WERI-Rb-1 (cell line): Measurements from ENCODE around the gene FLYWCH1.

ENCODE experiments used
- DNase-seq: peaks from one replicate; pipeline ENCODE4 v3.0.0-alpha.2; 2020
- H3K27ac ChIP-seq: fragments of 250-450 bp; sonication (Bioruptor Pico); 2 replicates; pipeline ENCODE4 v1.5.1; 2020; ENCODE audit warnings: mild to moderate bottlenecking, moderate library complexity
- H3K27me3 ChIP-seq: fragments of 250-450 bp; sonication (Bioruptor Pico); 2 replicates; pipeline ENCODE4 v1.5.1; 2021; ENCODE audit warnings: mild to moderate bottlenecking, low read depth, moderate library complexity; ENCODE audit not compliant: insufficient read depth, severe bottlenecking
- H3K36me3 ChIP-seq: fragments of 250-450 bp; sonication (Bioruptor Pico); 2 replicates; pipeline ENCODE4 v1.5.1; 2020; ENCODE audit warnings: mild to moderate bottlenecking, moderate library complexity
- H3K4me3 ChIP-seq: 2 replicates; pipeline ENCODE4 v1.5.1; 2011; ENCODE audit warnings: low read depth, mild to moderate bottlenecking, control low read depth, low read length
- H3K9me3 ChIP-seq: fragments of 250-450 bp; sonication (Bioruptor Pico); 2 replicates; pipeline ENCODE4 v1.5.1; 2021; ENCODE audit warnings: mild to moderate bottlenecking, moderate library complexity; ENCODE audit not compliant: severe bottlenecking
- TF ChIP-seq, protein P1 (sequence below): IDR thresholded peaks from 2 replicates; pipeline ENCODE4 v1.5.1; 2011; ENCODE audit warnings: low read depth, mild to moderate bottlenecking, control low read depth, inconsistent platforms, low read length

The FLYWCH1 gene

DNA sequence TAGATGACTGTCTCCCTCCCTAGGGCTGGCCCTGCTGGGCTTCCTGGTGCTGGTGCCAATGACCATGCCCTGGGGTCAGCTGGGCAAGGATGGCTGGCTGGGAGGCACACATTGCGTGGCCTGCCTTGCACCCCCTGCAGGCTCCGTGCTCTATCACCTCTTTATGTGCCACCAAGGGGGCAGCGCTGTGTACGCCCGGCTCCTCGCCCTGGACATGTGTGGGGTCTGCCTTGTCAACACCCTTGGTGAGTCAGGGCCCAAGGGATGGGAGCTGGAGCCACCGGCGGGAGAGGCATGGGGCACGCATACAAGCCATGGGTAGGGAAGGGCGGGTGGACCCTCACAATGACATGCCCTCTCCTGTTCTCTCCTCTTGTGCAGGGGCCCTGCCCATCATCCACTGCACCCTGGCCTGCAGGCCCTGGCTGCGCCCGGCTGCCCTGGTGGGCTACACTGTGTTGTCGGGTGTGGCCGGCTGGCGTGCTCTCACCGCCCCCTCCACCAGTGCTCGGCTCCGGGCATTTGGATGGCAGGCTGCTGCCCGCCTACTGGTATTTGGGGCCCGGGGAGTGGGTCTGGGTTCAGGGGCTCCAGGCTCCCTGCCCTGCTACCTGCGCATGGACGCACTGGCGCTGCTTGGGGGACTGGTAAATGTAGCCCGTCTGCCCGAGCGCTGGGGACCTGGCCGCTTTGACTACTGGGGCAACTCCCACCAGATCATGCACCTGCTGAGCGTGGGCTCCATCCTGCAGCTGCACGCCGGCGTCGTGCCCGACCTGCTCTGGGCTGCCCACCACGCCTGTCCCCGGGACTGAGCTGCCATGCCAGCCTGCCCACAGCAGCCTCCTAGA is 59.6 kb downstream of the FLYWCH1 start:
- Histone ChIP-seq H3K36me3 (peaks cover 86% of the 10 kb centered on the region), H3K4me3 (peak overlapping the region; percentile 66), H3K9me3 (peaks cover 3% of the 10 kb centered on the region), H3K27me3 (no peaks in the 10 kb centered on the region), H3K27ac (peak overlapping the region; percentile 9)
- TF ChIP-seq, protein P1, sequence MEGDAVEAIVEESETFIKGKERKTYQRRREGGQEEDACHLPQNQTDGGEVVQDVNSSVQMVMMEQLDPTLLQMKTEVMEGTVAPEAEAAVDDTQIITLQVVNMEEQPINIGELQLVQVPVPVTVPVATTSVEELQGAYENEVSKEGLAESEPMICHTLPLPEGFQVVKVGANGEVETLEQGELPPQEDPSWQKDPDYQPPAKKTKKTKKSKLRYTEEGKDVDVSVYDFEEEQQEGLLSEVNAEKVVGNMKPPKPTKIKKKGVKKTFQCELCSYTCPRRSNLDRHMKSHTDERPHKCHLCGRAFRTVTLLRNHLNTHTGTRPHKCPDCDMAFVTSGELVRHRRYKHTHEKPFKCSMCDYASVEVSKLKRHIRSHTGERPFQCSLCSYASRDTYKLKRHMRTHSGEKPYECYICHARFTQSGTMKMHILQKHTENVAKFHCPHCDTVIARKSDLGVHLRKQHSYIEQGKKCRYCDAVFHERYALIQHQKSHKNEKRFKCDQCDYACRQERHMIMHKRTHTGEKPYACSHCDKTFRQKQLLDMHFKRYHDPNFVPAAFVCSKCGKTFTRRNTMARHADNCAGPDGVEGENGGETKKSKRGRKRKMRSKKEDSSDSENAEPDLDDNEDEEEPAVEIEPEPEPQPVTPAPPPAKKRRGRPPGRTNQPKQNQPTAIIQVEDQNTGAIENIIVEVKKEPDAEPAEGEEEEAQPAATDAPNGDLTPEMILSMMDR = 0 out of 2 replicates have a peak, but pooled peaks have one; percentile 5
- no peak for DNase-seq

DNA sequence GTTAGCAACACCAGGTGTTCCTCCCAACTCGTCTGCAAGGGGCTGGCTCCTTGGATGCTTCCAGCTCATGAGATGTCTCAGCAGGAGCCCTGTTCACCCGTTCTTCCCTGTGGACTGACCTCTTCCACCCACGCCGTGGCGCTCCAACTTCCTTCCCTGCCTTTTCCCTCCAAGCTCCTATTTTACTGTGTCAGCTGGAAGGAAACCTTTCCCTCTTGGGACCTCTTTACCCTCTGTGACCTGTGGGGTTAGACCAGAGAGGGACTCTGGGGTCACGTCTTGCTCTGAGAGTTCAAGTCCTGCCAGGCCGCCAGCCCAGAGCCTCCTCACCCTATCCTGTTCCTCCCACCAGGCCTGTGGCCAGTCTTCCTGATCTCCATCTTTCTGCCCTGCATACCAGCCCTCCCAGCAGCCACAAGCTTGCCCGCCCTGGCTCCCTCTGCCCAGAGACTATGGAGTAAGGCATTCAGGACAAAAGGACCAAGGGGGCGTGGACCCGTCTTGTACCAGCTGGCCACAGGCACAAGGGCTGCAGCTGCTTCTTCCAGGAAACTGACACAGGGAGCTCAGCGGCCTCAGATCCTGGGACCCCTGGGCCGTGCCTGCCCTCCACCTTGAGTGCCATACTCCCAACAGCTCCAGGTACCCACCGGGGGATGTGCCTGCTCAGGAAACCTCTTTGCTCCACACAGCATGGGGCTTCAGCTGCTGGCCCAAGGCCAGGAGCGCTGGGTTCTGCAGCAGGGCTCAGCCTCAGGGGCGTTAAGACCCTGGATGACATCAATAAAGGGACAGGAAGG is 60.5 kb downstream of the FLYWCH1 start:
- DNase-seq = no peak
- no peaks in the 10 kb centered on the region for H3K27me3 ChIP-seq
- no peak overlapping the region for H3K4me3 ChIP-seq
- peak overlapping the region; percentile 9 for H3K27ac ChIP-seq
- TF ChIP-seq, protein P1 = no peak
- H3K36me3 ChIP-seq = peaks cover 91% of the 10 kb centered on the region
- peaks cover 3% of the 10 kb centered on the region for H3K9me3 ChIP-seq

DNA sequence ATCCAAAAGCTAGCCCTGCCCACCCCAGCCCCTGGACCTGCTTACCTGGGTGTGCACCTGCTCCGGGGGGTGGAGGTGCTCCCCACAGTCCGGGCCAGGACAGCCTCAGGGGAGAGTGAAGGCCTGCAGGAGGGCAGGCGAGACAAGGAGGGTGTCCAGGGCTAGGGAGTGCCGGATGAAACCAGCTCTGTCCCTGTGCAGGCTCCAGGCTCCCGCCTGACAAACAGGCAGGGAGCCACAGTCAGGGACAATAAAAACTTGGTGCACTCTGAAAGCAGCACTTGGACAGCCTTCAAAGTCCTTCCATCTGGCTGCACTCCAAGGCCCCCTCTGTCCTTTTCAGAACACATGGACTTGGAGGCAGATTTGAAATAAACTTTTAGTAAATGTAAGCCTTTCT is 61.4 kb downstream of the FLYWCH1 start:
- H3K9me3 ChIP-seq = peaks cover 3% of the 10 kb centered on the region
- peaks cover 92% of the 10 kb centered on the region for H3K36me3 ChIP-seq
- TF ChIP-seq, protein P1 = no peak
- no peaks in the 10 kb centered on the region for H3K27me3 ChIP-seq
- H3K4me3 ChIP-seq = no peak overlapping the region
- DNase-seq = no peak
- H3K27ac ChIP-seq = peak overlapping the region; percentile 36

DNA sequence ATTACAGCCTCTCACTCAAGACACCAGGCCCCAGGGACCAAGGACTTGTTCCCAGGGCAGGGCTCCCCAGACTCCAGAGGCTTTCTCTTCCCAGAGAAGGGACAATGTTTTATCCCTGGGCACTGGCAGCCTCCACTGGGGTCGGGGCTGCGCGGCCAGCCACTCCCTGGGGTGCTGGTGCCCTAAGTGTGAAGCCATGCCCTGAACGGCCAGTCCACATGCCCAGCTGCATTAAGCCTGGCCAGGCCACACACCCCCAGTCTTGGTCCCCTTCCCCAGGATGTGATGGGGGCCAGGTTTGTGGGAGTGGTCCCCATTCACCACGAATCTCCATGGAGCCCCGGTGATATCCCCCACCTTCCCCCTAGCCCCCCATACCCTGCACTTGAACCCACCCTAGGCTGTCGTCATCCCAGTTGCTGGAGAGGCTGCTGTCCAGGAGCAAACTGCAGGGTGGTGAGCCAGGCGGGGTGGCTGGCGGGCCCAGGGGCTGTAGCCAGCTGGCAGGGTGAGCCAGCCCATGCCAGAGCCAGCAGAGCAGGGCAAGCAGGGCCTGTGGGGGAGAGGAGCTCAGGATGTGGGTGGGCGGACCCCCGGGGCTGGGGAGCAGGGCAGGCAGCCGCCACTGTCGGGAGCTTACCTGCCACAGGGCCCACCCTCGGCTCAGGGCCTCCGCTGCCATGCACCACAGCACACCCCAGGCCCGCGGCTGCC is 62.0 kb downstream of the FLYWCH1 start:
- no peak for DNase-seq
- no peaks in the 10 kb centered on the region for H3K27me3 ChIP-seq
- H3K9me3 ChIP-seq = no peaks in the 10 kb centered on the region
- peaks cover 91% of the 10 kb centered on the region for H3K36me3 ChIP-seq
- TF ChIP-seq, protein P1 = no peak
- peak overlapping the region; percentile 36 for H3K27ac ChIP-seq
- H3K4me3 ChIP-seq = no peak overlapping the region

DNA sequence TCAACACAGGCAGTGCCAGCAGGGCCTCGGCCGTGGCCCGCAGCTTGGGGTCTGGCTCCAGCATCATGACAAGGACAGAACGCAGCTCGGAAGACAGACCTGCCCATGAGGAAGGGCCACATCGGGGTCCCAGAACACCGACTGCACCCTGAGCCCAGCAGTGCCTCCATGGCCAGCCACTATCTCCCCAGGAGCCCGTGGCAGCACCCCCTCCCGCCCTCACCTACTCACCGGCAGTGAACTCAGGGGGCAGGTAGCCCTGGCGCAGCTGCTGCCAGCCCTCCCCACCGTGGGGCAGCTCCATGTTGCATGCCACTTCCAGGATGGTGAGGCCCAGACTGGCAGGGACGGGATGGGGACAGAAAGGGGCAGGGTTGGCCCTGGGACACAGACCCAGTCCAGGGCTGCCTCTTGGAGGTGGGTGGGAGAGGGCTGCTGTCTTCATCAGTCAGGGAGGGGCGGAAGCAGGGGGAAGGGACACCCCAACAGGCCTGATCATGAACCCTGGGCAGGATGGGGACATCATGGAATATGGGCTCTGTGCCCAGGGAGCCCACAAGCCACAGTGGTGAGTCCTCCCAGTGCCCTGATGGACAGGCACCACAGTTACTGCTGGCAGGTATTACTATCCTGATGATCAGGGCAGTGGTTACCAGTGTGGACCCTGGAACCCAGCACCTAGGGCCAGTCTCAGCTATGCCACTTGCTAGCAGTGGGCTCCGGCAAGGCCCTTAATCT is 62.8 kb downstream of the FLYWCH1 start:
- no peak for DNase-seq
- Histone ChIP-seq H3K9me3 (no peaks in the 10 kb centered on the region), H3K27ac (0 out of 2 replicates have a peak overlapping the region, but pooled peaks have one; percentile 21), H3K4me3 (no peak overlapping the region), H3K36me3 (peaks cover 97% of the 10 kb centered on the region), H3K27me3 (no peaks in the 10 kb centered on the region)
- TF ChIP-seq, protein P1 = no peak
